Endothelial cell (in vitro differentiated cells): Measurements from ENCODE around the gene SMNDC1. TPM values are rescaled to one million over a fixed set of nuclear protein-coding genes. Genes with fewer than 3 reads are reported as not detected.

Source experiments
- DNase-seq: peaks from one replicate; pipeline ENCODE4 v3.0.0; 2021; ENCODE audit warnings: low spot score
- H3K27ac Mint-ChIP-seq: one replicate; pipeline ENCODE4 v1.8.0; 2021; ENCODE audit warnings: mixed read lengths, inconsistent platforms; ENCODE audit not compliant: unreplicated experiment
- H3K27me3 Mint-ChIP-seq: one replicate; pipeline ENCODE4 v1.8.0; 2021; ENCODE audit warnings: mild to moderate bottlenecking, moderate library complexity, mixed read lengths, inconsistent platforms; ENCODE audit not compliant: unreplicated experiment
- H3K36me3 Mint-ChIP-seq: one replicate; pipeline ENCODE4 v1.8.0; 2021; ENCODE audit warnings: mild to moderate bottlenecking, low read depth, mixed read lengths, inconsistent platforms; ENCODE audit not compliant: unreplicated experiment
- H3K4me1 Mint-ChIP-seq: one replicate; pipeline ENCODE4 v1.8.0; 2021; ENCODE audit warnings: mild to moderate bottlenecking, mixed read lengths, inconsistent platforms; ENCODE audit not compliant: unreplicated experiment
- H3K4me3 Mint-ChIP-seq: one replicate; pipeline ENCODE4 v1.8.0; 2021; ENCODE audit warnings: mild to moderate bottlenecking, mixed read lengths, inconsistent platforms; ENCODE audit not compliant: unreplicated experiment
- H3K9me3 Mint-ChIP-seq: one replicate; pipeline ENCODE4 v1.8.0; 2021; ENCODE audit warnings: mixed read lengths, inconsistent platforms; ENCODE audit not compliant: unreplicated experiment
- total RNA-seq: library from RNA; stranded (reverse); fragmentation: NEBNext Ultra II Directional; extraction: Animal tissue kit (Norgen Biotek cat#: 25700); gene quantifications from one replicate; pipeline ENCODE4 v1.2.1, GENCODE V29; 2021; ENCODE audit not compliant: unreplicated experiment
- TF ChIP-seq, protein P1 (sequence below): fragments of 200-600 bp; sonication (generic); IDR thresholded peaks from one replicate; pipeline ENCODE4 v1.5.0; 2021; ENCODE audit warnings: antibody characterized with exemption; ENCODE audit not compliant: unreplicated experiment

SMNDC1 gene
- total RNA-seq, 1 donor from 2014 or later: 35.4 TPM

DNA sequence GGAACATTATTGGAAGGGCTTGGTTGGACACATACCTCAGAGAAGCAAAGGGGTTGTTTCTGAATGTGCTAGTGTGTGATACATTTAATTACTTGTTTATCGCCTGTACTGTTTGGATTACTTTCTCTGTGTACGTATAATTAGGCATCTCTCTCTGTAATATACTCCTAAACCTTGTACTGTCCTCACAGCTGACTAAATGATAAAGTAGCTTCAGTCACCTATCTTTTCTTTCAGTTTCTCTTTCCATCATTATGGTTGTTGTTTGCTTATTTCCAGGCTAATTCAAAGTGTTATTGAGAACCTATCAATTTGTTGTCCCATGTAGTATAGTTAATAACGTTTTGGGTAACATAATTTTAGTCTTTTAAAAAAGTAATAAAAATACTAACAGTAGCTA is 63.3 kb downstream of the SMNDC1 start:
- Mint-ChIP-seq H3K36me3 (no peaks in the 10 kb centered on the region), H3K9me3 (no peaks in the 10 kb centered on the region), H3K27me3 (no peaks in the 10 kb centered on the region), H3K27ac (no peak overlapping the region), H3K4me3 (no peak overlapping the region), H3K4me1 (no peaks in the 10 kb centered on the region)
- DNase-seq: no peak
- TF ChIP-seq, protein P1, sequence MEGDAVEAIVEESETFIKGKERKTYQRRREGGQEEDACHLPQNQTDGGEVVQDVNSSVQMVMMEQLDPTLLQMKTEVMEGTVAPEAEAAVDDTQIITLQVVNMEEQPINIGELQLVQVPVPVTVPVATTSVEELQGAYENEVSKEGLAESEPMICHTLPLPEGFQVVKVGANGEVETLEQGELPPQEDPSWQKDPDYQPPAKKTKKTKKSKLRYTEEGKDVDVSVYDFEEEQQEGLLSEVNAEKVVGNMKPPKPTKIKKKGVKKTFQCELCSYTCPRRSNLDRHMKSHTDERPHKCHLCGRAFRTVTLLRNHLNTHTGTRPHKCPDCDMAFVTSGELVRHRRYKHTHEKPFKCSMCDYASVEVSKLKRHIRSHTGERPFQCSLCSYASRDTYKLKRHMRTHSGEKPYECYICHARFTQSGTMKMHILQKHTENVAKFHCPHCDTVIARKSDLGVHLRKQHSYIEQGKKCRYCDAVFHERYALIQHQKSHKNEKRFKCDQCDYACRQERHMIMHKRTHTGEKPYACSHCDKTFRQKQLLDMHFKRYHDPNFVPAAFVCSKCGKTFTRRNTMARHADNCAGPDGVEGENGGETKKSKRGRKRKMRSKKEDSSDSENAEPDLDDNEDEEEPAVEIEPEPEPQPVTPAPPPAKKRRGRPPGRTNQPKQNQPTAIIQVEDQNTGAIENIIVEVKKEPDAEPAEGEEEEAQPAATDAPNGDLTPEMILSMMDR: no peak

Other genes with a start within 250 kb of the SMNDC1 start
- gene MXI1, start 97.3 kb downstream of the SMNDC1 start, total RNA-seq: 10.3 TPM
- 46.0 TPM for gene DUSP5, start 193.0 kb upstream of the SMNDC1 start, total RNA-seq